Measurements from ENCODE around the gene CKAP5. TPM values are rescaled to one million over a fixed set of nuclear protein-coding genes. Genes with fewer than 3 reads are reported as not detected.

CKAP5 gene
- total RNA-seq, 3 donors from 2014 or later (not counting 1 experiment from before 2014, with no cell fraction given): 39.1 to 63.7 (median 46.3) TPM

DNA sequence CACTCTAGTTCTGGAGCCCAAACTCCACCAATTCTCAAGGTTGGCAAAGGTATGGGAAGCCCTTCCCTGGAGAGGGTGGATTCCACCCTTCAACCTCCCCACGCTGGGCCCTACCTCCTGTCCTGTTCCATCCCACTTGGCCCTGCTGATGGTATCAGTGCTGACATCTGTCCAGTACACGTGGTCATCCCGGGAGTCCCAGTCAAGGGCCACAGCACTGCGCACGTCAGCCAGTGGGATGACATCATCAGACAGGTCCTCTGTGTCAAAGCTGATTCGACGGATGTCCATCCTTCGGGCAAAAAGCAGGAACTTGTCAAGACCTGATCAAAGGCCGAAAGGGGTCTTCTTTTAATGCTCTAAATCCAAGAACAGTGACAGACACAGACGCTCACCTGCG lies 40.1 kb upstream of the CKAP5 start:
- Histone ChIP-seq H3K4me3 (ENCODE audit: low read length) (no peak overlapping the region), H3K4me1 (ENCODE audit: control insufficient read depth, insufficient read depth, low read length) (no peaks in the 10 kb centered on the region), H3K9me3 (ENCODE audit: control insufficient read depth, insufficient read depth, low read length) (no peaks in the 10 kb centered on the region), H3K36me3 (ENCODE audit: control insufficient read depth, insufficient read depth, low read length) (no peaks in the 10 kb centered on the region), H3K27ac (ENCODE audit: low read length) (no peak overlapping the region), H3K27me3 (ENCODE audit: control insufficient read depth, insufficient read depth, low read length) (no peaks in the 10 kb centered on the region)
- TF ChIP-seq, protein P1, sequence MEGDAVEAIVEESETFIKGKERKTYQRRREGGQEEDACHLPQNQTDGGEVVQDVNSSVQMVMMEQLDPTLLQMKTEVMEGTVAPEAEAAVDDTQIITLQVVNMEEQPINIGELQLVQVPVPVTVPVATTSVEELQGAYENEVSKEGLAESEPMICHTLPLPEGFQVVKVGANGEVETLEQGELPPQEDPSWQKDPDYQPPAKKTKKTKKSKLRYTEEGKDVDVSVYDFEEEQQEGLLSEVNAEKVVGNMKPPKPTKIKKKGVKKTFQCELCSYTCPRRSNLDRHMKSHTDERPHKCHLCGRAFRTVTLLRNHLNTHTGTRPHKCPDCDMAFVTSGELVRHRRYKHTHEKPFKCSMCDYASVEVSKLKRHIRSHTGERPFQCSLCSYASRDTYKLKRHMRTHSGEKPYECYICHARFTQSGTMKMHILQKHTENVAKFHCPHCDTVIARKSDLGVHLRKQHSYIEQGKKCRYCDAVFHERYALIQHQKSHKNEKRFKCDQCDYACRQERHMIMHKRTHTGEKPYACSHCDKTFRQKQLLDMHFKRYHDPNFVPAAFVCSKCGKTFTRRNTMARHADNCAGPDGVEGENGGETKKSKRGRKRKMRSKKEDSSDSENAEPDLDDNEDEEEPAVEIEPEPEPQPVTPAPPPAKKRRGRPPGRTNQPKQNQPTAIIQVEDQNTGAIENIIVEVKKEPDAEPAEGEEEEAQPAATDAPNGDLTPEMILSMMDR (IDR thresholded peaks at IDR 0.05): no peak
- WGBS (ENCODE audit: insufficient coverage): 91% methylated on average over 11 of the region's 11 CpGs
- no peak for ATAC-seq
- DNase-seq: no peak
- H3K4me1 Mint-ChIP-seq: no peaks in the 10 kb centered on the region
- H3K27ac Mint-ChIP-seq: no peak overlapping the region
- H3K27me3 Mint-ChIP-seq (ENCODE audit: low read depth in 2 of 2): peaks cover 7 to 19% of the 10 kb centered on the region in 2 donors
- no peak overlapping the region for H3K4me3 Mint-ChIP-seq
- no peaks in the 10 kb centered on the region for H3K9me3 Mint-ChIP-seq
- intact Hi-C loops (cut with micrococcal nuclease): loop anchor here (5.0 kb wide), 1 partner anchor 966 kb away; no protein-coding TSS in a partner anchor
- H3K36me3 Mint-ChIP-seq: no peaks in the 10 kb centered on the region

GRCh38 chr11:46879056-46879585 lies 33.0 kb upstream of the CKAP5 start:
- no peak overlapping the region for H3K4me3 ChIP-seq (ENCODE audit: low read length)

GRCh38 chr11:46877580-46877979 lies 31.5 kb upstream of the CKAP5 start:
- no peaks in the 10 kb centered on the region for H3K36me3 ChIP-seq (ENCODE audit: control insufficient read depth, insufficient read depth, low read length)
- TF ChIP-seq, protein P1 (IDR thresholded peaks at IDR 0.05): no peak
- H3K36me3 Mint-ChIP-seq: no peaks in the 10 kb centered on the region

More at GRCh38 chr11:46879056-46879585, 33.0 kb upstream of the CKAP5 start:
- no peaks in the 10 kb centered on the region for H3K36me3 ChIP-seq (ENCODE audit: control insufficient read depth, insufficient read depth, low read length)
- no peaks in the 10 kb centered on the region for H3K4me1 ChIP-seq (ENCODE audit: control insufficient read depth, insufficient read depth, low read length)
- no peak for ATAC-seq
- no peaks in the 10 kb centered on the region for H3K9me3 ChIP-seq (ENCODE audit: control insufficient read depth, insufficient read depth, low read length)
- H3K27ac ChIP-seq (ENCODE audit: low read length): no peak overlapping the region
- intact Hi-C loops (cut with micrococcal nuclease): no loop called here
- 96% methylated on average over 9 of the region's 10 CpGs for WGBS (ENCODE audit: insufficient coverage)
- H3K9me3 Mint-ChIP-seq: no peaks in the 10 kb centered on the region
- H3K4me1 Mint-ChIP-seq: no peaks in the 10 kb centered on the region
- no peaks in the 10 kb centered on the region for H3K27me3 Mint-ChIP-seq (ENCODE audit: low read depth in 2 of 2)
- DNase-seq: no peak
- H3K36me3 Mint-ChIP-seq: no peaks in the 10 kb centered on the region
- H3K27ac Mint-ChIP-seq: no peak overlapping the region
- no peak overlapping the region for H3K4me3 Mint-ChIP-seq
- TF ChIP-seq, protein P1 (IDR thresholded peaks at IDR 0.05): no peak
- no peaks in the 10 kb centered on the region for H3K27me3 ChIP-seq (ENCODE audit: control insufficient read depth, insufficient read depth, low read length)

GRCh38 chr11:46876471-46876870 lies 30.4 kb upstream of the CKAP5 start:
- Mint-ChIP-seq H3K27ac (no peak overlapping the region), H3K4me3 (no peak overlapping the region), H3K9me3 (no peaks in the 10 kb centered on the region), H3K27me3 (ENCODE audit: low read depth in 2 of 2) (peaks cover 7% of the 10 kb centered on the region in 2 donors), H3K36me3 (no peaks in the 10 kb centered on the region), H3K4me1 (no peaks in the 10 kb centered on the region)
- DNase-seq: no peak
- no peak overlapping the region for H3K4me3 ChIP-seq (ENCODE audit: low read length)
- WGBS (ENCODE audit: insufficient coverage): 93% methylated on average over 11 of the region's 11 CpGs
- H3K4me1 ChIP-seq (ENCODE audit: control insufficient read depth, insufficient read depth, low read length): no peaks in the 10 kb centered on the region
- ATAC-seq: no peak
- H3K36me3 ChIP-seq (ENCODE audit: control insufficient read depth, insufficient read depth, low read length): no peaks in the 10 kb centered on the region
- no peak overlapping the region for H3K27ac ChIP-seq (ENCODE audit: low read length)
- TF ChIP-seq, protein P1 (IDR thresholded peaks at IDR 0.05): no peak
- intact Hi-C loops (cut with micrococcal nuclease): no loop called here
- no peaks in the 10 kb centered on the region for H3K27me3 ChIP-seq (ENCODE audit: control insufficient read depth, insufficient read depth, low read length)
- H3K9me3 ChIP-seq (ENCODE audit: control insufficient read depth, insufficient read depth, low read length): no peaks in the 10 kb centered on the region

More at GRCh38 chr11:46877580-46877979, 31.5 kb upstream of the CKAP5 start:
- H3K27ac ChIP-seq (ENCODE audit: low read length): no peak overlapping the region
- H3K4me1 ChIP-seq (ENCODE audit: control insufficient read depth, insufficient read depth, low read length): no peaks in the 10 kb centered on the region
- intact Hi-C loops (cut with micrococcal nuclease): no loop called here
- no peak for ATAC-seq
- H3K9me3 ChIP-seq (ENCODE audit: control insufficient read depth, insufficient read depth, low read length): no peaks in the 10 kb centered on the region
- H3K9me3 Mint-ChIP-seq: no peaks in the 10 kb centered on the region
- WGBS (ENCODE audit: insufficient coverage): 100% methylated on average over 1 of the region's 1 CpG
- no peak overlapping the region for H3K27ac Mint-ChIP-seq
- DNase-seq: no peak
- peaks cover 5 to 7% of the 10 kb centered on the region in 2 donors for H3K27me3 Mint-ChIP-seq (ENCODE audit: low read depth in 2 of 2)
- no peak overlapping the region for H3K4me3 Mint-ChIP-seq
- no peak overlapping the region for H3K4me3 ChIP-seq (ENCODE audit: low read length)
- no peaks in the 10 kb centered on the region for H3K4me1 Mint-ChIP-seq
- H3K27me3 ChIP-seq (ENCODE audit: control insufficient read depth, insufficient read depth, low read length): no peaks in the 10 kb centered on the region

Data from natural killer cell (primary cell).